Neuronal stem cell (in vitro differentiated cells): ENCODE results near the gene TTC33.

Experiments used
- DNase-seq: peaks from one replicate; pipeline ENCODE4 v3.0.0-alpha.2; 2013; ENCODE audit warnings: low spot score
- H2AFZ ChIP-seq: one replicate; pipeline ENCODE4 v1.6.1; 2013; ENCODE audit warnings: mild to moderate bottlenecking, low read length, inconsistent platforms
- H2AK5ac ChIP-seq: 2 replicates; pipeline ENCODE4 v1.6.1; 2013; ENCODE audit warnings: low read depth, mild to moderate bottlenecking, inconsistent platforms, low read length, moderate library complexity, mixed read lengths
- H2BK120ac ChIP-seq: 2 replicates; pipeline ENCODE4 v1.6.1; 2013; ENCODE audit warnings: low read depth, mild to moderate bottlenecking, inconsistent platforms, low read length, moderate library complexity, mixed read lengths
- H2BK12ac ChIP-seq: one replicate; pipeline ENCODE4 v1.6.1; 2013; ENCODE audit warnings: low read length, inconsistent platforms
- H2BK15ac ChIP-seq: 2 replicates; pipeline ENCODE4 v1.6.1; 2013; ENCODE audit warnings: mild to moderate bottlenecking, low read length, inconsistent platforms, mixed read lengths
- H2BK5ac ChIP-seq: one replicate; pipeline ENCODE4 v1.6.1; 2013; ENCODE audit warnings: inconsistent platforms, mild to moderate bottlenecking, low read length, moderate library complexity
- H3K14ac ChIP-seq: one replicate; pipeline ENCODE4 v1.6.1; 2013; ENCODE audit warnings: low read length, inconsistent platforms
- H3K18ac ChIP-seq: 2 replicates; pipeline ENCODE4 v1.6.1; 2013; ENCODE audit warnings: low read length, inconsistent platforms
- H3K23ac ChIP-seq: 2 replicates; pipeline ENCODE4 v1.6.1; 2013; ENCODE audit warnings: low read depth, mild to moderate bottlenecking, mixed read lengths, low read length, inconsistent platforms; ENCODE audit not compliant: poor library complexity
- H3K27ac ChIP-seq: replicated peaks from 3 replicates; pipeline ENCODE4 v1.5.1; 2013; ENCODE audit warnings: low read length, inconsistent platforms
- H3K27me3 ChIP-seq, 3 experiments: 2 replicates each; pipeline ENCODE4 v1.6.1; 2013; ENCODE audit warnings: low read length in 3 of 3, mild to moderate bottlenecking in 2 of 3, inconsistent platforms in 1 of 3, low read depth in 1 of 3, mixed read lengths in 1 of 3, moderate library complexity in 1 of 3; ENCODE audit not compliant: control insufficient read depth in 3 of 3, insufficient read depth in 3 of 3
- H3K36me3 ChIP-seq, 2 donors: replicated peaks in 1 of 2; 2 replicates each; pipeline ENCODE4 v1.6.1; 2013; ENCODE audit warnings: low read length in 2 of 2; ENCODE audit not compliant: control insufficient read depth in 2 of 2, insufficient read depth in 2 of 2
- H3K4ac ChIP-seq: 2 replicates; pipeline ENCODE4 v1.6.1; 2013; ENCODE audit warnings: inconsistent platforms, mild to moderate bottlenecking, low read length, moderate library complexity
- H3K4me1 ChIP-seq, 2 donors: 1 replicate in 1 of 2; 2 replicates in 1 of 2; pipeline ENCODE4 v1.6.1; 2013; ENCODE audit warnings: low read length in 2 of 2, low read depth in 1 of 2; ENCODE audit not compliant: control insufficient read depth in 2 of 2, insufficient read depth in 1 of 2
- H3K4me2 ChIP-seq: one replicate; pipeline ENCODE4 v1.6.1; 2013; ENCODE audit warnings: mild to moderate bottlenecking, low read length, inconsistent platforms; ENCODE audit not compliant: insufficient read depth, poor library complexity, severe bottlenecking
- H3K4me3 ChIP-seq, 2 donors: 2 replicates each; pipeline ENCODE4 v1.5.1; 2013; ENCODE audit warnings: low read length in 2 of 2, mild to moderate bottlenecking in 2 of 2, inconsistent platforms in 1 of 2, moderate library complexity in 1 of 2
- H3K79me1 ChIP-seq: one replicate; pipeline ENCODE4 v1.6.1; 2013; ENCODE audit warnings: low read depth, mild to moderate bottlenecking, inconsistent platforms, low read length, moderate library complexity
- H3K9ac ChIP-seq: one replicate; pipeline ENCODE4 v1.6.1; 2013; ENCODE audit warnings: mild to moderate bottlenecking, low read depth, low read length, inconsistent platforms; ENCODE audit not compliant: poor library complexity
- H3K9me3 ChIP-seq, 2 donors: replicated peaks in 1 of 2; 2 replicates each; pipeline versions ENCODE3 to v1.6.1; 2013; ENCODE audit warnings: low read length in 2 of 2, mild to moderate bottlenecking in 2 of 2, inconsistent platforms in 1 of 2, low read depth in 1 of 2, mixed read lengths in 1 of 2, moderate library complexity in 1 of 2; ENCODE audit not compliant: control insufficient read depth in 2 of 2, insufficient read depth in 1 of 2
- H4K8ac ChIP-seq: one replicate; pipeline ENCODE4 v1.6.1; 2013; ENCODE audit warnings: low read depth, mild to moderate bottlenecking, inconsistent platforms, low read length, moderate library complexity
- H4K91ac ChIP-seq: one replicate; pipeline ENCODE4 v1.6.1; 2013; ENCODE audit warnings: low read length, low read depth, mild to moderate bottlenecking, inconsistent platforms; ENCODE audit not compliant: poor library complexity
- WGBS, 2 donors: extraction: QIAGEN DNeasy Blood & Tissue Kit; methylation state at CpG; one replicate each; pipeline ENCODE4 v1.1.7; 2013; ENCODE audit warnings: missing lambda C conversion rate in 2 of 2, mixed read lengths in 1 of 2; ENCODE audit not compliant: insufficient read length in 2 of 2, insufficient replicate concordance in 1 of 2; ENCODE audit errors: extremely low coverage in 2 of 2; 5-methylcytosine and 5-hydroxymethylcytosine counted together

The TTC33 gene

DNA sequence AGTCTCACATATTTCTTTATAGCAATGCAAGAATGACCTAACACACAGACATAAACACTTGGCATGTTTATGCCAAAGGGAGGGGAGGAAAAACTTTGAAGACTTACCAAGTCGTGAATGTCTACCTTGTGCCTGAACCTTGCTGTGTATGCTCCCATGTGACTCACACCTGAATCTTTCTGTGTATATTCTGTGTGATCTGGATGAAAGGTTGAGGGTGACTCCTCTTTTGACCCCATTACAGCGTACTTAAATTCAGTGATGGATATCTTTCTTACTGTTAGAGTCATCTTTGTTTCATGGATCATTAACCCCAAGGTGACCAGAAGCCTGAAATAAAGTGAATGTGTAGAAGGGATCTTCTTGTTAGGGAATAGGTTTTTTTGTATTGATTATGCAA is 129.0 kb downstream of the TTC33 start:
- Histone ChIP-seq H3K18ac (no peak overlapping the region), H3K4ac (no peak overlapping the region), H4K8ac (no peak overlapping the region), H4K91ac (no peak overlapping the region), H2AFZ (no peak overlapping the region), H3K79me1 (no peaks in the 10 kb centered on the region), H3K9me3 (no peaks in the 10 kb centered on the region), H3K4me2 (no peak overlapping the region), H2AK5ac (no peak overlapping the region), H3K14ac (no peak overlapping the region), H2BK5ac (no peak overlapping the region), H3K27ac (no peak overlapping the region), H2BK15ac (no peak overlapping the region), H3K9ac (no peak overlapping the region), H3K36me3 (no peaks in the 10 kb centered on the region), H3K23ac (no peak overlapping the region), H3K4me1 (no peaks in the 10 kb centered on the region), H3K27me3 (no peaks in the 10 kb centered on the region), H2BK12ac (no peak overlapping the region), H2BK120ac (no peak overlapping the region), H3K4me3 (no peak overlapping the region)
- WGBS, 2 donors: no CpG with 5 or more reads among the region's 2 CpGs
- no peak for DNase-seq

GRCh38 chr5:40623480-40624420 is 132.0 kb downstream of the TTC33 start:
- DNase-seq: no peak
- H2BK5ac ChIP-seq: no peak overlapping the region
- no peaks in the 10 kb centered on the region for H3K27me3 ChIP-seq
- H3K9ac ChIP-seq: no peak overlapping the region
- H4K8ac ChIP-seq: no peak overlapping the region
- H3K36me3 ChIP-seq: no peaks in the 10 kb centered on the region
- H3K4me1 ChIP-seq: no peaks in the 10 kb centered on the region
- no peak overlapping the region for H3K14ac ChIP-seq
- H3K79me1 ChIP-seq: no peaks in the 10 kb centered on the region
- H3K4me2 ChIP-seq: no peak overlapping the region
- H3K27ac ChIP-seq: no peak overlapping the region
- no CpG with 5 or more reads among the region's 2 CpGs for WGBS, 2 donors
- no peak overlapping the region for H3K18ac ChIP-seq
- H2AFZ ChIP-seq: no peak overlapping the region
- H2BK15ac ChIP-seq: no peak overlapping the region
- H3K4me3 ChIP-seq: no peak overlapping the region
- no peak overlapping the region for H2AK5ac ChIP-seq
- H3K9me3 ChIP-seq: no peaks in the 10 kb centered on the region
- no peak overlapping the region for H4K91ac ChIP-seq
- H2BK12ac ChIP-seq: no peak overlapping the region
- H3K23ac ChIP-seq: no peak overlapping the region
- no peak overlapping the region for H2BK120ac ChIP-seq
- H3K4ac ChIP-seq: no peak overlapping the region

DNA sequence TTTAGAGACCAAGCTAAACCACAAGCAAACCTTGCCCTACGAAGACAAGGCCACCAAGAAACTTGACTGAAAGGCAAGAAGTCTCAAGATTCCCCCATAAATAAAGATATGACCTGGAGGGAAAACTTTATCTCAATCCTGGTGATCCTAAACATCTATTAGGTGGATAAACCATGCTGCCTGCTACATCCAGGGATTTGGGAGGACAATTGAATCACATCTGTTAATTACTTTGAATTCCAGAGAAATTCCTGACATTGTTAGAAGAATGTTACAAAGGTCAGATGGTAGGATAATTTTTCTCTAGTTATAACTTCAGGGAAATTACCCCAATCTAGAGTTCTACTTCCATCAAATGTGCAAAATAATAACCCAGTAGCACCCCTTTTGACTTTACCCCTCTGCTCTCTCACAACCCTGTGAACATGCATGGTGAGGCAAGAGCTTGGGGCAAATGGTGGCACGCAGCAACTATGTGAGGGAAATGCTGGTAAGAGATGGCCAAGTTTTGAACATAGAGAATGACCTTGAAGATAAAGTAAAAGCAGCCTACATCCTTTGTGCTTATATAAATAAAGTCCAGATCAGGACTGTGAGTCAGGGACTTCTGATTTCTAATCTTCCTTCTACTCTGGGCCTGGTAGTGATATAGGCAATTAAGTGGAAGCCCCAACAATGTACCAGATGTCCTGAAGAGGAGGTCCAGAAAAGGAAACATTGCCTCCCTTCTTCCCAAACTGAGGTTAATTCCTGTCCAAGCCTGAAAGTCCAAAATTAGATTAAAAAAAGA is 133.1 kb downstream of the TTC33 start:
- no peak overlapping the region for H3K18ac ChIP-seq
- no CpG with 5 or more reads among the region's 2 CpGs for WGBS, 2 donors
- H2BK15ac ChIP-seq: no peak overlapping the region
- no peaks in the 10 kb centered on the region for H3K79me1 ChIP-seq
- no peak overlapping the region for H3K14ac ChIP-seq
- no peaks in the 10 kb centered on the region for H3K9me3 ChIP-seq
- H3K27me3 ChIP-seq: no peaks in the 10 kb centered on the region
- H2AFZ ChIP-seq: no peak overlapping the region
- no peaks in the 10 kb centered on the region for H3K4me1 ChIP-seq
- no peak overlapping the region for H2AK5ac ChIP-seq
- DNase-seq: no peak
- no peak overlapping the region for H3K23ac ChIP-seq
- H3K9ac ChIP-seq: no peak overlapping the region
- no peak overlapping the region for H2BK12ac ChIP-seq
- no peaks in the 10 kb centered on the region for H3K36me3 ChIP-seq
- H3K4me3 ChIP-seq: no peak overlapping the region
- H3K4me2 ChIP-seq: no peak overlapping the region
- H3K27ac ChIP-seq: no peak overlapping the region
- H4K8ac ChIP-seq: no peak overlapping the region
- H2BK120ac ChIP-seq: no peak overlapping the region
- no peak overlapping the region for H2BK5ac ChIP-seq
- no peak overlapping the region for H3K4ac ChIP-seq
- no peak overlapping the region for H4K91ac ChIP-seq

- H2AK5ac ChIP-seq: no peak overlapping the region
- no peak overlapping the region for H2BK12ac ChIP-seq
- H3K4me1 ChIP-seq: no peaks in the 10 kb centered on the region
- no CpG with 5 or more reads among the region's 1 CpG for WGBS, 2 donors
- H4K91ac ChIP-seq: no peak overlapping the region
- H3K9me3 ChIP-seq: no peaks in the 10 kb centered on the region
- no peak overlapping the region for H4K8ac ChIP-seq
- DNase-seq: no peak
- no peaks in the 10 kb centered on the region for H3K36me3 ChIP-seq
- no peak overlapping the region for H3K18ac ChIP-seq
- no peak overlapping the region for H2AFZ ChIP-seq
- no peak overlapping the region for H3K9ac ChIP-seq
- no peak overlapping the region for H3K27ac ChIP-seq
- no peak overlapping the region for H3K4ac ChIP-seq
- H2BK5ac ChIP-seq: no peak overlapping the region
- H2BK15ac ChIP-seq: no peak overlapping the region
- H3K79me1 ChIP-seq: no peaks in the 10 kb centered on the region
- H3K14ac ChIP-seq: no peak overlapping the region
- no peak overlapping the region for H3K4me2 ChIP-seq
- no peak overlapping the region for H2BK120ac ChIP-seq
- no peaks in the 10 kb centered on the region for H3K27me3 ChIP-seq
- H3K23ac ChIP-seq: no peak overlapping the region
- H3K4me3 ChIP-seq: no peak overlapping the region
Measured at GRCh38 chr5:40619421-40619820, 136.3 kb downstream of the TTC33 start.
